GM13976 (cell line): ENCODE measurements around the gene CRACDL.
"Not testable (repeated sequence)": the region's sequence is repeated elsewhere in the genome, so short reads cannot be mapped to it uniquely, and the experiment has no call there.

Experiments used
- DNase-seq: peaks from one replicate; pipeline ENCODE4 v3.0.0; 2012; ENCODE audit warnings: low spot score
- in situ Hi-C: fragments of 300-500 bp; cut with MboI; formaldehyde crosslinking; loops from one replicate; pipeline ENCODE4 v1.12.0; 2022; ENCODE audit warnings: low sequenced_read_pairs, mixed read lengths, inconsistent platforms; ENCODE audit not compliant: unreplicated experiment
- TF ChIP-seq, protein P1 (sequence below): IDR thresholded peaks from 2 replicates; pipeline ENCODE4 v1.5.1; 2012; ENCODE audit warnings: borderline replicate concordance, mild to moderate bottlenecking; ENCODE audit not compliant: insufficient read depth; ENCODE audit errors: extremely low read depth, missing control alignments, control extremely low read depth

CRACDL gene

DNA sequence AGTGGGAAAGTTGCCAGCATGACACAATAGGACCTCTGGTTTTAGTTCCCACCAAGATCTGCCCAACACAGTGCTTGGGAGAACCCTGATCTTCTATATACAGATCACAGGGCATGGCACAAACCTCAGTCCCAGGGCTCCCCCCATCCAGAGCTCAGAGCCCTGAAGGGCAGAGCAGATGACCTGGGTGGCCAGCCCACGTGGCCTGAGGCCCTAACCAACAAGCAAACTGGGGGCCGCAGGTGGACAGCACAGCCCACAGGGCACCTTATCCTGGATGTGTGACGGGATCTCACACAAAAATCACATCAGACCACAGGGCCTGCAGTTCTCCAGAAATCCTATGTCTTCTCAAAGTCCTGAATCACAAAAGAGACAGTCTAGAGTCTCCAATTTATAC, 34.7 kb downstream of the CRACDL start:
- TF ChIP-seq, protein P1, sequence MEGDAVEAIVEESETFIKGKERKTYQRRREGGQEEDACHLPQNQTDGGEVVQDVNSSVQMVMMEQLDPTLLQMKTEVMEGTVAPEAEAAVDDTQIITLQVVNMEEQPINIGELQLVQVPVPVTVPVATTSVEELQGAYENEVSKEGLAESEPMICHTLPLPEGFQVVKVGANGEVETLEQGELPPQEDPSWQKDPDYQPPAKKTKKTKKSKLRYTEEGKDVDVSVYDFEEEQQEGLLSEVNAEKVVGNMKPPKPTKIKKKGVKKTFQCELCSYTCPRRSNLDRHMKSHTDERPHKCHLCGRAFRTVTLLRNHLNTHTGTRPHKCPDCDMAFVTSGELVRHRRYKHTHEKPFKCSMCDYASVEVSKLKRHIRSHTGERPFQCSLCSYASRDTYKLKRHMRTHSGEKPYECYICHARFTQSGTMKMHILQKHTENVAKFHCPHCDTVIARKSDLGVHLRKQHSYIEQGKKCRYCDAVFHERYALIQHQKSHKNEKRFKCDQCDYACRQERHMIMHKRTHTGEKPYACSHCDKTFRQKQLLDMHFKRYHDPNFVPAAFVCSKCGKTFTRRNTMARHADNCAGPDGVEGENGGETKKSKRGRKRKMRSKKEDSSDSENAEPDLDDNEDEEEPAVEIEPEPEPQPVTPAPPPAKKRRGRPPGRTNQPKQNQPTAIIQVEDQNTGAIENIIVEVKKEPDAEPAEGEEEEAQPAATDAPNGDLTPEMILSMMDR: no peak
- in situ Hi-C loops: no loop called here
- DNase-seq: no peak

DNA sequence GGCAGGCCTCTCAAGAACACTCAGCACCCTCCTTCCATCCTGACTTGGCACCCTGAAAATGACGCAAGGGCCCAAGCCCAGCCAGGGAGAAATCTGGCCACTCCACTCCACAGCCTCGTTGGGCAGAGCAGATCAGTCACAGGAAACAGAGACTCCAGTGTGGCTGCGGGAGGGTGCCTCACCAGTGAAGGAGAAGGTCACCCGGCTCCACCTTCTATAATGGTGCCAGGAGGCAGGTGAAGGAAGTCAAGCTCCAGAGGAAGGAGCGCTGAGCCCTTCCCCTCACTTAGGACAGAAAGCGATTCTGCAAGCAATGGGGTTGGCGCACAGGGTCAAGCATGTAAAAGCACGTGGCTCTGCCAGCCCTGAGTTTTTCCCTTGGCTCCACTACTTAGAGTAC, 35.3 kb downstream of the CRACDL start:
- no peak for DNase-seq
- in situ Hi-C loops: no loop called here
- TF ChIP-seq, protein P1: no peak

DNA sequence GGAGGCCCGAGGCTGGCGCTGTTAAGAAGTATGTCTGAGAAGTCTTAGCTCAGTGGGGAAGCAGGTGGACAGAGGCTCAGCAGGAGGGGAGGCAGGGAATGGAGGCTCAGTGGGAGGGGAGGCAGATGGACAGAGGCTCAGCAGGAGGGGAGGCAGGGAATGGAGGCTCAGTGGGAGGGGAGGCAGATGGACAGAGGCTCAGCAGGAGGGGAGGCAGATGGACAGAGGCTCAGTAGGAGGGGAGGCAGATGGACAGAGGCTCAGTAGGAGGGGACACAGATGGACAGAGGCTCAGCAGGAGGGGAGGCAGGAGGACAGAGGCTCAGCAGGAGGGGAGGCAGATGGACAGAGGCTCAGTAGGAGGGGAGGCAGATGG, 36.3 kb downstream of the CRACDL start:
- DNase-seq, in situ Hi-C loops: not testable (repeated sequence)

DNA sequence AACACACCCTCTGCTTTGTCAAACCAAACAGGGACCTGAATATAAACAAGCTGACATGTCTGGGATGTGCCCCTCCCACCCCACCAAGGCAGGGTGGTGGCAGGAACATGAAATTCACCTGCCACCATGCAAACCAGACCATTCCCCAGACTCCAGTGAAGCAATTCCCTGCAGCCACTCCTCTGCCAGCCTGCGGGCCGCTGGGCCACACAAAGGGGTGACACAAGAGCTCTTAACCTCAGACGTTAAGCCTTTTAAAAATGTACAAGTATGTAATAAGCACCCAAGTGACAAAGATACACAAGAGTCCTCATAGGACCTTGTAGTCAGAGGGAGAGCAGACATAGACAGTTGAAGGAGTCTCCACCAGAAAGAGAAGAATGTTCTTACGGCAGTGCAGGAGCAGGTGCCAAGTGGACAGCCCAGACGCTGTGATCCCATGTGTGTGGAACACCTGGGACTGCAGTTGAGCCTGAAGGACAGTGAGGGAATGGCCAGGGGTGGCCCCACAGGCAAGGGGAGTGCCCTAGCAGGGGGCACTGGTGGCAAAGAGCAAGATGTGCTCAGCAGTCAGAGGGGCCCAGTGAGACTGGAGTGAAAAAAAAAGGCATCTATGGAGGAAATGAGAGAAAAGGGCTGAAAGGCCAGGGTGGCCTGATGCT, 36.9 kb downstream of the CRACDL start:
- DNase-seq: no peak
- in situ Hi-C loops: no loop called here
- TF ChIP-seq, protein P1: no peak

DNA sequence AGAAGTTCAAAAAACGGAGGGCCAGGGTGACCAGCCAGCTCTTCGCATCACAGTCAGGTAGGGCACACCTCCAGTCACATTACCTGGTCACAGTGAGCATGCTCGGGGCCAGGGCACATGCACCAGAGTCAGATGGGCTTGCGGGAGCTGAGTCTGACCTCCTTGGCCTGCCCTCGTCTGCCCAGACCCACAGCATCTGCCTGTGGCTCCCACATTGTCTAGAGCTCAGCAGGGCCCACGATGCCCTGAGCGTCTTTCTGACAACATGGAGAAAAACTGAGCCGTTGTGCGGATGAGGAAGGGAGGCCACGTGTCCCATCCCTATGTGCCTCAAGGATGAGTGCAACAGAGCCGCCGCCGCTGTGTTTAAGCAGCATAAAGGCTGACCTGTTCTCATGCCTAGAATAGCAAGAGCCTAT, 37.6 kb downstream of the CRACDL start:
- in situ Hi-C loops: no loop called here
- TF ChIP-seq, protein P1: no peak
- no peak for DNase-seq

DNA sequence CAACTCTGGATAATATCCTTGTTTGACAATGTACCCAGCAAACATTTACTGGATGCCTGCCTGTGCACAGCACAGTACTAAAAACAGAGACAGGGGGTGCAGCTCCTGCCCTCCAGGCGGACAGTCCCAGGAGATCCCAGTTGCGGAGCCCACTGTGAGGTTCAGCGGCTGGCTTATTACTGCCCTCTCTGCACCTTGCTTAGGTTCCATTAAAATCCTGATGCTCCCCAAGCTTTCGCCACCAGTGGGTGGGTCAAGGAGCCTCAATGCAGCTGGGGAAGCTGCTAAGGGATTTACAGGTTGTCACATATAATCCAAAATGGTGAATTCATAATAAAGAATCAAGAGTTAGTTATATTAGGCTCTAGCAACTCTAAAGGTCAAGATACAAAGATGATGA, 38.3 kb downstream of the CRACDL start:
- TF ChIP-seq, protein P1: no peak
- no peak for DNase-seq
- in situ Hi-C loops: no loop called here

DNA sequence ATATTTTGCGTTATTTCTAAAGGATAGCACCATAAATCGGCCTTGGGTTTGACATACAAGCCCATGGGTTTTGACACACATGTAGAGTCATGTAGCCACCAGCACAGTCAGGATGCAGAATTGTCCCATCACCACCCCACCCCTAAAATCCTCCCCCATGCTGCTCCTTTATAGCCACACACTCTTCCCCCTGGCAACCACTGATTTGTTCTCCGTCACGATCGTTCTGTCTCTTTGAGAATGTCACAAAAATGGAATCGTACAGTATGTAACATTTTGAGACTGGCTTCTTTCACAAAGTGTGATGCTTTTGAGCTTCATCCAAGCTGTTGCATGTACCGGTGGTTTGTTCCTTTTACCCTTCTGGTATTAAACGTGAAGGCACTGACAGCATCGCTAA, 39.1 kb downstream of the CRACDL start:
- TF ChIP-seq, protein P1: no peak
- in situ Hi-C loops: no loop called here
- no peak for DNase-seq
